Type B pancreatic cell (in vitro differentiated cells): Measurements from ENCODE around the gene MORF4L1. TPM values are rescaled to one million over a fixed set of nuclear protein-coding genes. Genes with fewer than 3 reads are reported as not detected.

ENCODE experiments used
- DNase-seq: peaks from one replicate; pipeline ENCODE4 v3.0.0; 2021; ENCODE audit warnings: mixed read lengths; ENCODE audit not compliant: unreplicated experiment; ENCODE audit errors: extremely low spot score
- H3K27ac Mint-ChIP-seq: 2 replicates; pipeline ENCODE4 v1.8.0; 2021; ENCODE audit warnings: mild to moderate bottlenecking, mixed read lengths
- H3K27me3 Mint-ChIP-seq: 2 replicates; pipeline ENCODE4 v1.8.0; 2021; ENCODE audit warnings: mixed read lengths
- H3K36me3 Mint-ChIP-seq: 2 replicates; pipeline ENCODE4 v1.8.0; 2021; ENCODE audit warnings: mixed read lengths
- H3K4me1 Mint-ChIP-seq: one replicate; pipeline ENCODE4 v1.8.0; 2021; ENCODE audit warnings: mixed read lengths; ENCODE audit not compliant: unreplicated experiment
- H3K4me3 Mint-ChIP-seq: 2 replicates; pipeline ENCODE4 v1.8.0; 2021; ENCODE audit warnings: mild to moderate bottlenecking, mixed read lengths
- H3K9me3 Mint-ChIP-seq: 2 replicates; pipeline ENCODE4 v1.8.0; 2021; ENCODE audit warnings: mixed read lengths
- CTCF ChIP-seq: fragments of 200-600 bp; sonication (generic); conservative IDR thresholded peaks from 2 replicates; pipeline ENCODE4 v1.5.0; 2021; ENCODE audit warnings: antibody characterized with exemption, mild to moderate bottlenecking
- total RNA-seq: library from RNA; stranded (reverse); gene quantifications from 2 replicates; pipeline ENCODE4 v1.2.1, GENCODE V29; 2021; ENCODE audit warnings: low replicate concordance

The MORF4L1 gene
- total RNA-seq, 1 donor from 2014 or later = 372 TPM

- no peak for TF ChIP-seq CTCF
- H3K36me3 Mint-ChIP-seq = peaks cover 26% of the 10 kb centered on the region
- H3K4me1 Mint-ChIP-seq = peaks cover 3% of the 10 kb centered on the region
- no peaks in the 10 kb centered on the region for H3K27me3 Mint-ChIP-seq
- H3K9me3 Mint-ChIP-seq = no peaks in the 10 kb centered on the region
- DNase-seq = no peak
- H3K4me3 Mint-ChIP-seq = no peak overlapping the region
- H3K27ac Mint-ChIP-seq = no peak overlapping the region
Measured at GRCh38 chr15:78904599-78905358, 32.1 kb downstream of the MORF4L1 start.

GRCh38 chr15:78906316-78906620, 33.6 kb downstream of the MORF4L1 start:
- peaks cover 6% of the 10 kb centered on the region for H3K4me1 Mint-ChIP-seq
- no peak overlapping the region for H3K4me3 Mint-ChIP-seq
- no peak for DNase-seq
- no peaks in the 10 kb centered on the region for H3K27me3 Mint-ChIP-seq
- H3K27ac Mint-ChIP-seq = no peak overlapping the region
- peaks cover 30% of the 10 kb centered on the region for H3K36me3 Mint-ChIP-seq
- TF ChIP-seq CTCF = no peak
- H3K9me3 Mint-ChIP-seq = no peaks in the 10 kb centered on the region

- H3K9me3 Mint-ChIP-seq = no peaks in the 10 kb centered on the region
- peak; percentile 63 for TF ChIP-seq CTCF
- H3K4me3 Mint-ChIP-seq = no peak overlapping the region
- H3K27ac Mint-ChIP-seq = no peak overlapping the region
- DNase-seq = no peak
- peaks cover 7% of the 10 kb centered on the region for H3K4me1 Mint-ChIP-seq
- H3K27me3 Mint-ChIP-seq = no peaks in the 10 kb centered on the region
- H3K36me3 Mint-ChIP-seq = peaks cover 35% of the 10 kb centered on the region
Measured at GRCh38 chr15:78907577-78907976, 34.9 kb downstream of the MORF4L1 start.

- H3K4me3 Mint-ChIP-seq = no peak overlapping the region
- H3K36me3 Mint-ChIP-seq = peaks cover 32% of the 10 kb centered on the region
- H3K27me3 Mint-ChIP-seq = no peaks in the 10 kb centered on the region
- TF ChIP-seq CTCF = no peak
- peak overlapping the region; percentile 57 for H3K27ac Mint-ChIP-seq
- H3K4me1 Mint-ChIP-seq = peaks cover 15% of the 10 kb centered on the region
- no peaks in the 10 kb centered on the region for H3K9me3 Mint-ChIP-seq
- DNase-seq = no peak
Measured at GRCh38 chr15:78909160-78909695, 36.5 kb downstream of the MORF4L1 start.

- Mint-ChIP-seq H3K27me3 (no peaks in the 10 kb centered on the region), H3K4me3 (no peak overlapping the region), H3K4me1 (peaks cover 19% of the 10 kb centered on the region), H3K9me3 (no peaks in the 10 kb centered on the region), H3K27ac (peak overlapping the region; percentile 57), H3K36me3 (peaks cover 36% of the 10 kb centered on the region)
- DNase-seq = no peak
- peak; percentile 89 for TF ChIP-seq CTCF
Measured at GRCh38 chr15:78909791-78910228, 37.1 kb downstream of the MORF4L1 start.
